Measurements from ENCODE around the gene TTC1.
A peak's percentile ranks its signal among the peaks of the same experiment; 100 is the strongest.
"Not testable (repeated sequence)": the region's sequence is repeated elsewhere in the genome, so short reads cannot be mapped to it uniquely, and the experiment has no call there.

The TTC1 gene

GRCh38 chr5:160008877-160009590, at the start of gene TTC1:
Gene TTC1 (plus strand): TSS chr5:160009139. CDS start chr5:160010529, 1,390 bp downstream.
- DNase-seq (ENCODE audit: low spot score) = peak; percentile 99

GRCh38 chr5:159961176-159962160, 47.5 kb upstream of the TTC1 start:
- no peak for DNase-seq (ENCODE audit: low spot score)

GRCh38 chr5:159962214-159962613, 46.7 kb upstream of the TTC1 start:
- no peak for DNase-seq (ENCODE audit: low spot score)

GRCh38 chr5:159963935-159964334, 45.0 kb upstream of the TTC1 start:
- DNase-seq (ENCODE audit: low spot score) = no peak

GRCh38 chr5:159965031-159965837, 43.7 kb upstream of the TTC1 start:
- no peak for DNase-seq (ENCODE audit: low spot score)

GRCh38 chr5:159965838-159966128, 43.2 kb upstream of the TTC1 start:
- DNase-seq (ENCODE audit: low spot score) = not testable (repeated sequence)

GRCh38 chr5:159969966-159970365, 39.0 kb upstream of the TTC1 start:
- no peak for DNase-seq (ENCODE audit: low spot score)

GRCh38 chr5:159971038-159971437, 37.9 kb upstream of the TTC1 start:
- no peak for DNase-seq (ENCODE audit: low spot score)

- no peak for DNase-seq (ENCODE audit: low spot score)
Observed at GRCh38 chr5:159971514-159971913, 37.4 kb upstream of the TTC1 start.

GRCh38 chr5:159971931-159972461, 36.9 kb upstream of the TTC1 start:
- DNase-seq (ENCODE audit: low spot score) = no peak

GRCh38 chr5:159972538-159973362, 36.2 kb upstream of the TTC1 start:
- DNase-seq (ENCODE audit: low spot score) = no peak

GRCh38 chr5:159975462-159976019, 33.4 kb upstream of the TTC1 start:
- DNase-seq (ENCODE audit: low spot score) = no peak

GRCh38 chr5:159976921-159977320, 32.0 kb upstream of the TTC1 start:
- no peak for DNase-seq (ENCODE audit: low spot score)

GRCh38 chr5:159978358-159978757, 30.6 kb upstream of the TTC1 start:
- no peak for DNase-seq (ENCODE audit: low spot score)

GRCh38 chr5:159982421-159983173, 26.3 kb upstream of the TTC1 start:
- DNase-seq (ENCODE audit: low spot score) = no peak

GRCh38 chr5:159987031-159987674, 21.8 kb upstream of the TTC1 start:
- no peak for DNase-seq (ENCODE audit: low spot score)

- DNase-seq (ENCODE audit: low spot score) = no peak
Observed at GRCh38 chr5:159990506-159990905, 18.4 kb upstream of the TTC1 start.

GRCh38 chr5:159992566-159992965, 16.4 kb upstream of the TTC1 start:
- DNase-seq (ENCODE audit: low spot score) = no peak

GRCh38 chr5:159993194-159993593, 15.7 kb upstream of the TTC1 start:
- no peak for DNase-seq (ENCODE audit: low spot score)

- no peak for DNase-seq (ENCODE audit: low spot score)
Observed at GRCh38 chr5:159995907-159996306, 13.0 kb upstream of the TTC1 start.
